Stimulated activated naive CD4-positive, alpha-beta T cell (primary cell): ENCODE results near the gene FMO4.
A peak's percentile ranks its signal among the peaks of the same experiment; 100 is the strongest.
"Not testable (repeated sequence)": the region's sequence is repeated elsewhere in the genome, so short reads cannot be mapped to it uniquely, and the experiment has no call there.

Experiments used
- DNase-seq, 6 experiments: peaks; one replicate each; lab custom pipeline; 2025; lab: John Stamatoyannopoulos, UW

Gene FMO4, protein sequence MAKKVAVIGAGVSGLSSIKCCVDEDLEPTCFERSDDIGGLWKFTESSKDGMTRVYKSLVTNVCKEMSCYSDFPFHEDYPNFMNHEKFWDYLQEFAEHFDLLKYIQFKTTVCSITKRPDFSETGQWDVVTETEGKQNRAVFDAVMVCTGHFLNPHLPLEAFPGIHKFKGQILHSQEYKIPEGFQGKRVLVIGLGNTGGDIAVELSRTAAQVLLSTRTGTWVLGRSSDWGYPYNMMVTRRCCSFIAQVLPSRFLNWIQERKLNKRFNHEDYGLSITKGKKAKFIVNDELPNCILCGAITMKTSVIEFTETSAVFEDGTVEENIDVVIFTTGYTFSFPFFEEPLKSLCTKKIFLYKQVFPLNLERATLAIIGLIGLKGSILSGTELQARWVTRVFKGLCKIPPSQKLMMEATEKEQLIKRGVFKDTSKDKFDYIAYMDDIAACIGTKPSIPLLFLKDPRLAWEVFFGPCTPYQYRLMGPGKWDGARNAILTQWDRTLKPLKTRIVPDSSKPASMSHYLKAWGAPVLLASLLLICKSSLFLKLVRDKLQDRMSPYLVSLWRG

DNA sequence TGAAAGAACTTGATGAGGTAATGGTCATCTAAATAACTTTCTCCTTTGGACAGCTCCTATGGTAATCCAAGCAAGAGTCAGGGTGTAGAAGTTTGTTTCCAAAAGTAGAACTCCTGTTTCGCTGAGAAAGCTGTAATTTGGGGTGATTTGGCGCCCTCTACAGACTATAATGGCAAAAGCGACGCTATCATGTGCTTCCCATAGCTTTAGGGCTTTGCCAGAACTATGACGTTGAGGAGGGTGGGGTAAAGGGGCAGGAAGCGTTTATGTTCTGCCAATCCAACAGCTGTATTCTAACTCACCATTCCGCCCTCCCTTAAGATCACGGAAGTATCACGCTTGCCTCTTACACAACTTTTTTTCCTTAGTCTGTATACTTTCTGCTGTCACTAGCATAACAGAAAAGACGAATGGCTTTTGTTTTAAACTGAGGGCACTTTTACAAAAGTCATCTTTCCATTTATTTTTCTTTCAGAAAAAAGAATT is at the start of gene FMO4:
FMO4 (plus strand) TSS at position 349 of the 486 bp plus-strand sequence. CDS start 5,643 bp downstream, outside the sequence.
- peak; percentile 46 to 92 (median 86) for DNase-seq

DNA sequence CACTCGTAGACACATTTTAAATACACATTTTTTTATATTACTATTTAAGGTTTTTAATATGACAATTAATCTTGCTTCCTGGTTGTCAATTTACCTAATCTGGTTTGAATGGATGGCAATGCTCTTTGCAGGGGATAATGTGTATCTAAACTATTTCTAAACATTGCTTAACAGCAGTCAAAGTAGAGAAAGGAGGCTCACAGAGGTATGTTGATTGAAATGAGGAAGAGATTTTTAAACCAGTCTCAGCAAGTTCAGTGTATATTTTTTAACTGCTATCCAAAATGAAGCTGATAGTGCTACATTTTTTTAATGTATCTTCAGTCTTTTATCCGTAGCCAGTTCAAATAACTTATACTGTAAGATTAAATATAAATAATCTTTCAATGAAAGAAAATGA is 48.3 kb upstream of the FMO4 start:
- no peak for DNase-seq

DNA sequence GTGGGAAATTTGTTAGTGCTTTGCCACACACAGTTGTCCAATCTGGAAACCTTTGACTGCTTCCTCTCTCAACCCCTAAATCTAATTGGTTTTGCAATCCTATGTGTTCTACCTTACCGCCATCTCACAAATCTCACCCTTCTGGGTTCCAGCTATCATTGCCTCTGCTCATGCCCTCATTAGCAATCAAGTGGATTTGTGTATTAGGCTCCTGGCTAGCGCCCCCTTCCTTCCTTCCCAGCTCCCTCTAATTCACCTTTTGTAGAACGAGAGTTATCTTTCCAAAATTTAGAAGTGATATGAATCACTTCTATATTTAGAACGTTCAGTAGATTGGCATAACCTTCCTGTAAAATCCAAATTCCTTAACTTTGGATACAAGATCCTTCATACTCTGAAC is 47.1 kb upstream of the FMO4 start:
- no peak for DNase-seq

DNA sequence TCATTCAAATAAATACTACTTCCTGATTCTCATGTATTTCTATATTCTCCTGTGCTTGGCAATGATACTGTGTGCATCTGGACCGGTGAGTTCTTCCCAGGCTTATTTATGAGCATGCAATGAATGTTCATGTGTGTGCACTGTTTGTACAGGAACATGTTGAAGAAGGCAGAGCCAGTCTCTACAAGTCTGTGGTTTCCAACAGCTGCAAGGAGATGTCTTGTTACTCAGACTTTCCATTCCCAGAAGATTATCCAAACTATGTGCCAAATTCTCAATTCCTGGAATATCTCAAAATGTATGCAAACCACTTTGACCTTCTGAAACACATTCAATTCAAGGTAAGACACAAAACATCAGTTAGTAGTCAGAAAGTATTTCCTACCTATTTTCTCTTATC is 46.6 kb upstream of the FMO4 start:
- DNase-seq = no peak

DNA sequence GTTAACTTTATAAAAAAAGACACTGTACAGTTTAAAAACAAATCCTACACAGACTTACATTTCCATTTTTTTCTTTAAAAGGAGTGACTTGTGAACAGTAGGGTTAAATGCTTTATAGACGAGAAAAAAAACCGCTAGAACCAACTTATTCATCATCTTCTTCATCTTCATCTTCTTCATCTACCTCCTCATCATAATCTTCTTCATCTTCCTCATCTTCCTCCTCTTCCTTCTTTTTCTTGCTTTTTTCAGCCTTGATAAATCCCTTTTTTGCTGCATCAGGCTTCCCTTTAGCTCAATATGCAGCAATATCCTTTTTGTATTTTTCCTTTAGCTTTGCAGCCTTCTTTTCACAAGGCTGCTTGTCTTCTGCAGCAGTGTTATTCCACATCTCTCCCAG is 43.2 kb upstream of the FMO4 start:
- DNase-seq = no peak

DNA sequence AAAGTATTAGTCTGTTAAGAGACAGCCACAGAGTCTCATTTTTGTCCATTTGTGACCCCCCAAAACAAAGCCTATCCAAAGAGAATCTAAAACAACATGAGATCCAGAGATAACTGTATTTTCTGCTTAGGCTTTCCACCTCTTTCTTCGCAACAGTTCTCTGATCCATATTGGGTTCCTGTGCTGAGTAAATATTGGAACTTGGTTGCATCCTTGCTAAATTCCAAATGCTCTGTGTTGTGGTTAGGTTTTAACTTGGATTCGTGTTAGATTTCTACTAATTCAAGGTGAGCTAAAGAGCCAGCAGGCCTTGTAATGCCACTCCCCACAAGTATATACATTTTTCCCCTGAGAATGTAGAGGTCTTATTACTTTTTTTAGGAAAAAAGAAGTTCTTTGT is 36.4 kb upstream of the FMO4 start:
- no peak for DNase-seq

DNA sequence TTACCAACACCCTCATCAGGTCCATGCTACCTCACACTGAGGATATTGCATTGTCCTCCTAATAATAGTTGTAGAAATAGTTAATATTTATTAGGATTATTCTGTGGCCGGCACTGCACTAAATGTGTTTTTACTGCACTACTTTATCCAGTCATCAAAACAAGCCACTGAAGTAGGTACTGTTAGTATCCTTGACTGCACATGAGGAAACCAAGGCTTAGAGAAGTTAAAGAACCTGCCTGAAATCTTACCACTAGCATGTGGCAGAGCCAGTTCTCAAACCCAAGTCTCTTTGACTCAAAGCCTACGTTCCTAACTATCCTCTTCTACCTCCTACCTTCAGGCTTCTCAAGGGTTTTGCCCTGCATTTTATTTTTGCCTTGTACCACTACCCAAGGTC is 34.7 kb upstream of the FMO4 start:
- no peak for DNase-seq

DNA sequence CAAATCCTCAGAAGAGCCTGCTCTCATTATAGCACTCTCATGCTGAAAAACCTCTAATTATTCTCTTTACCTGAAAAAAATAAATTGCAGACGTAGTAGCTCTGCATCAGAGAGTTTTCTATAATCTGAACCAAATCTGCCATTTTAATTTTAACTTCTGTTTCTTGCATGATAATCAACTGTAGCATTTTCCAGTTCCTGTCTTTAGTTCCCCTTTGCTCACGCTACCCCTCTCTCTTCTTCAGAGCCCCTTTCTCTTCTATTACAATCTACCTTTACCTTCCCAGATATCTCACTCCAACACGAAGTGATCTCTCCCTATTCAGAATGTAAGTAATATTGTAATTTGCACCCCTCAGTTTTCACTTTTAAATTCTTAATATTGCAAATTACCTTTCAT is 34.3 kb upstream of the FMO4 start:
- no peak for DNase-seq

DNA sequence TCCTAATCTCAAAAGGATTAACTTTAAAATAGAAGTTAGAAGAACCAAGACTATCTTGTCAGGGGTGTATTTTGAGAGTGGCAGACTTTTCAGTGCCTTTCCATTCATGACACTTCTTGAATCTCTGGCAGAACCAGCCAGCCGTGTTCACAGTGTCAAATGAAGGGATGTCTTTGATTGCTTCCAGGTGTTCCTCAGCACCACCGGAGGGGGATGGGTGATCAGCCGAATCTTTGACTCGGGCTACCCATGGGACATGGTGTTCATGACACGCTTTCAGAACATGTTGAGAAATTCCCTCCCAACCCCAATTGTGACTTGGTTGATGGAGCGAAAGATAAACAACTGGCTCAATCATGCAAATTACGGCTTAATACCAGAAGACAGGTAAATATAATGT is 33.4 kb upstream of the FMO4 start:
- DNase-seq = no peak

DNA sequence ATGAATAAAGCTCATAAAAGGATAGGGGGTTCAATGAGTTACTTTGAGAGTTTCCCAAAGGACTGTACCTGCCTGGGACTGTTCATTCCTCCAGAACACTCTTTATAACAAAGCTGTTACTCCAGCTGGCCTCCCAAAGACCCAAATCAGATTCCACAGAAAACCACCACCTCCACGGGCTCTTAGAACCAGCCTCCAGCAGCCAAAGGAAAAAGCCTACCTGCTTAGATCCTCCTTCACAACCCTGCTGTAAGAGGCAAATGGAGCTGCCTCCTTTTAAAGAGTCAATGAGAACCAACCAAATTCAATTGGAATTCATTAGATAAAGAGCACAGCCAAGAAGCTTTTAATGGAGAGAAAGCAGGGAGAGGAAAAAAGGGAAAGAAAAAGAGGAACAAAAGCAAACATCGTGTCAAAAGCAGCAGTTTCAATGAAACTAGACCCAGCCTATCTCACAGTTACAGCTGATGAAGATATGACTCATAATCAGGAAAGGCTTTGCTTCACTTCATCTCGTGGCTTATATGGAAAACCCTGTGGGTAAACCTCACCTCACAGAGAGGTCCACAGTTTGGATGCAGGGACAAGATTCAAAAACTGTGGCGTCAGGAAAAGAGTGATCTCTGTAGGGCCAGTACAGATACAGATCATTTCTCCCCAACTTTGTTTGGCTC is 27.8 kb upstream of the FMO4 start:
- no peak for DNase-seq

DNA sequence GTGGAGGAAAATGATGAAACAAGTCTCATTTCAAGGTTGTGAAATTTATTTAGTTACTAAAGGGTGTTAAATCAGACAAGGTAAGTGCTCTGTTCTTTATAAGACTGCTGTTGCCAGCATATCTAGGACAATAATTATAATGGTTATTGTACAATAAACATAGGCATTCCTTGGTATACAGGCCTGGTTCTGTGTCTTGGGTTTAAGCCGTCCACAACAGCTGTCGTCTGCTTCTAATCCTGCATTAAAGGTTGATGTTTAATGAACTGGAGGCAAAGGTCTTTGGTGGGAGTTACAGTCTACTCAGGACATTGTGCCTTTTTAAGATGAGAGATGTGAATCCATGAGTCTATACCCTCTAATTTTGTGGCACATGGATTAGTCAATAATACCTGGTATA is 23.4 kb upstream of the FMO4 start:
- DNase-seq = no peak

DNA sequence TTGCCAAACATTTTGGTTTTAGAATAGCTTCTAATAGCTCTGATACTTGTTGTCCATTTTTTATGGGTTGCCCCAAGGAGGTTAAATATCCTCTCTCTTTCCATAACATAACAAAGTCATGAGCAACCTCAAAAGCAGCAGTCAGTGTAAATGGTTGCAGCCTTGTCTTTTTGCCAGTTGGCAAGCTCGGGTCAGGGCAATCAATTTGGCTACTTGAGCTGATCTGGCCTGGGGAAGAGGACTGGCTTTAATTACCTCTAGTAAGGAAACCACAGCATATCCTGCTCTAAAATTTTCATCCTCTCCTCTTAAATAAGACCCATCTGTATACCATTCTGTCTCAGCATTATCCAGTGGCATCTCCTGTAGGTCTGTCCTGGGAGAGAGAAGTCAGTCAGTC is 21.2 kb upstream of the FMO4 start:
- no peak for DNase-seq

DNA sequence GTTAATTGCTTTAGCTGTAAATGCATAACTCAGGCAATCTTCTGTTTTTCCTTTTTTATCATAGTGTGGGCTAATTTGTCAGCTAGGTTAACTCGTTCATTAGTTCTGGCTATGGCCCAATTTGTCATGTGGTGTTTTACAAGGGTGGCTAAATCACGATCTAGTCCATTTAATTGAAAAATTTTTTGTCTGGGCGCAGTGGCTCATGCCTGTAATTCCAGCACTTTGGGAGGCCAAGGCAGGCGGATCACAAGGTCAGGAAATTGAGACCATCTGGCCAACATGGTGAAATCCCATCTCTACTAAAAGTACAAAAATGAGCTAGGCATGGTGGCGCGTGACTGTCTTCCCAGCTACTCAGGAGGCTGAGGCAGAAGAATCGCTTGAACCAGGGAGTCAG is 18.6 kb upstream of the FMO4 start:
- DNase-seq = not testable (repeated sequence)

DNA sequence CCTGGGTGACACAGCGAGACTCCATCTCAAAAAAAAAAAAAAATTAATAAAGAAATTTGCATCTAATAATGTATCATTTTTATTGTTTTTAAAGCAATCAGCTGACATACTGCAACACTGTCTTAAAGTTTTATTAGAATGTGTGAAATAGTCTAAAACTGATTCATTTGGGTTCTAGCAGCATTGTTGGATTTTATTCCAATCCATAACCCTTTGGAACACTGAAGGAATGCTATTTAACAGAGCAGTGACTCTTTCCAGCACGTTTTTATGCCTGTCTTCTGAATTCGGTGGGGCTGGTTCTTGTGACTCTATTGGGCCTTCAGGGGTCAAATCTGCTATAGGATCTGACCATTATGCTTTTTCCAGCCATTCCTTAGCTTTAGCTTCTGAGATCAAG is 18.2 kb upstream of the FMO4 start:
- DNase-seq = no peak

DNA sequence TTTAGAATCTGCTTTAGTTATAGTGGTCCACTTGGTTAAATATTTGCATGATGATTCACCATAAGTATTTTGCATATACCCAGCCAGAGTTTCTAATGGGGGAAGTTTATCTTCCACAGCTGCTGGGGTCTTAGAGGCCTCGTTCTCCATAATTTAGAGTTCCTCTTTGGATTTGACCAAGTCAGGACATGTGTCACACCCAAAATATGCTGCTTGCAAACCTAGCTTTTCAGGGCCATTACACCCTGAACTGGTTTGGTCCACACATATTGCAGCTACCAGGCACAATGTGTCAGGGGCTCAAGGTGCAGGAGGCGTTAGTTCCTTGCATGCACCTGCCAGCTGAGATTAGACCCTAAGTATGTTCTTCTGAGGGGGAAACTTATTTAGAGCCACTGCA is 17.1 kb upstream of the FMO4 start:
- DNase-seq = no peak

DNA sequence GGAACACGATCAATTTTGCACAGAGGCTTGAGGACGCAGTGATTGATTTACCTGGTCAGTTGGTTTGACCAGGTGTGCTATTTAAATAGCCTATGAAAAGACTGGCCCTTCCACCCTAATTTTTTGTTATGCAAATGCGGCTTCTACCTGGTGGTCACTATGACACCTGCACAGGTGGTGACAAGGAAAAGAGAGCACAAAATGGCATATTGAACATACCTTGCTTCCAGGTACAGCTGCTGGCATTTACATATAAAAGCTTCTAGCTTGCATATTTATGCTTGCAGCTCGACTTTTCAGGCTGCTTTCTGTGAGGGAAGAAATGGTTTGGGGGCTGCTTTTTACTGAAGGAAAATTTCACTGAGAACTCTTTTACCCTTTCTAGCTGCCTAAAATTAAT is 15.3 kb upstream of the FMO4 start:
- DNase-seq = no peak

DNA sequence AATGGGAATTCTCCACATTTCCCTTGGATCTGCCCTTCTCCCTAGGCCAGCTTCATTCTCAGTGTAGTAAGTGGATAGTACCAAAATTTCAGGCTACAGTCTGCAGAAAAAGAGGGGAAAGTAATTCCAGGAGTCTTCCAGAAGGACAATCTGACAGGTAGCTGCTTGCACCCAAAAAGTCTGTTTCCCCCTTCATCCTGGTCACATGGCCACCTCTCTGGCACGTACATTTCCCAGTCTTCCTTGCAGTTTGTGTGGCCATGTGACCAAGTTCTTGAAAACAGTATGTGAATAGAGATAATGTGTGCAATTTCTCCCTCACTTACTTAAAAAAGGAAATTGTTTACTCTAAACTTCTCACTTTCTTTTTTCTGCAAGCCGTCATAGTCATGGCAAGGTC is 14.6 kb upstream of the FMO4 start:
- no peak for DNase-seq

DNA sequence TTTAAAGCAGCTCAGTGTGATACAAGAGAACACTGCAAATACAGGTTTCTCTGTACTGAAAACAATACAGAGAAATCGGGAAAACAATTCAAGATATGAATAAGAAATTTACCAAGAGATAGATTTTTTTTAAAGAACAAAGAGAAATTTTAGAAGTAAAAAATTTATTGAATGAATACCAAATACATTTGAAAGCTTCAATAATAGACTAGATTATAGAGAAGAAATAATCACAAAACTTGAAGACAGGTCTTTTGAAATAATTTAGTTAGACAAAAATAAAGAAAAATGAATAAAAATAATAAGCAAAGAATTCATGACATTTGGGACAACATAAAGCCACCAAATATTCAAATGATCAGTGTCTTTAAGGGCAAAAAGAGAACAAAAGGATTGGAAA is 13.6 kb upstream of the FMO4 start:
- no peak for DNase-seq

DNA sequence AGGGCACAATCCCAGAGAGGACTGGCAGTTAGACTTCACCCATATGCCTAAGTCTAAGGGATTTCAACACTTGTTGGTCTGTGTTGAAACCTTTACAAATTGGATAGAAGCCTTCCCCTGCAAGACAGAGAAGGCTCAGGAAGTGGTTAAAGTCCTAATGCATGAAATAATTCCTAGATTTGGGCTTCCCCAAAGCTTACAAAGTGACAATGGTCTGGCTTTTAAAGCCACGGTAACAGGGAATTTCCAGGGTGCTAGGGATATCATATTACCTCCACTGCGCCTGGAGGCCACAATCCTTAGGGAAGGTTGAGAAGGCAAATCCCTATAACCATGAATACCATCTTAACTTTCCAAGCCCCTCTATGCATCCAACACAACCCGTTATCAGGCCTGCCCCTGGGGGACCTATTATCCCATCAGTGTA is 3.3 kb upstream of the FMO4 start:
- DNase-seq = no peak

DNA sequence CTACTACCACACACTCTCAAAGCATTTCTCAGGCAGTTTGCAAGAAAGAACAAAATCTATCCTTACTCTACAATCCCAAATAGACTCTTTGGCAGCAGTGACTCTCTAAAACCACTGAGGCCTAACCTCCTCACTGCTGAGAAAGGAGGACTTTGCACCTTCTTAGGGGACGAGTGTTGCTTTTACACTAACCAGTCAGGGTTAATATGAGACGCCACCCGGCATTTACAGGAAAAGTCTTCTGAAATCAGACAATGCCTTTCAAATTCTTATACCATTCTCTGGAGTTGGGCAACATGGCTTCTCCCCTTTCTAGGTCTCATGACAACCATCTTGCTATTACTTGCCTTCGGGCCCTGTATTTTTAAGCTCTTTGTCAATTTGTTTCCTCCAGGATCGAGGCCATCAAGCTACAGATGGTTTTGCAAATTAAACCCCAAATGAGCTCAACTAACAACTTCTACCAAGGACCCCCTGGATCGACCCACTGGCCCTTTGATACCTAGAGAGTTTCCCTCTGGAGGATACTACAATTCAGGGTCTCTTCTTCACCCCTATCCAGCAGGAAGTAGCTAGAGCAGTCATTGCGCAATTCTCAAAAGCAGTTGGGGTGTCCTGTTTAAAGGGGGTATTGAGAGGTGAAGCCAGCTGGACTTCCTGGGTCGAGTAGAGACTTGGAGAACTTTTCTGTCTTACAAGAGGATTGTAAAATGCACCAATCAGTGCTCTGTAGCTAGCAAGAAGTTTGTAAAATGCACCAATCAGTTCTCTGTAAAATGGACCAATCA is 2.0 kb upstream of the FMO4 start:
- DNase-seq = no peak

DNA sequence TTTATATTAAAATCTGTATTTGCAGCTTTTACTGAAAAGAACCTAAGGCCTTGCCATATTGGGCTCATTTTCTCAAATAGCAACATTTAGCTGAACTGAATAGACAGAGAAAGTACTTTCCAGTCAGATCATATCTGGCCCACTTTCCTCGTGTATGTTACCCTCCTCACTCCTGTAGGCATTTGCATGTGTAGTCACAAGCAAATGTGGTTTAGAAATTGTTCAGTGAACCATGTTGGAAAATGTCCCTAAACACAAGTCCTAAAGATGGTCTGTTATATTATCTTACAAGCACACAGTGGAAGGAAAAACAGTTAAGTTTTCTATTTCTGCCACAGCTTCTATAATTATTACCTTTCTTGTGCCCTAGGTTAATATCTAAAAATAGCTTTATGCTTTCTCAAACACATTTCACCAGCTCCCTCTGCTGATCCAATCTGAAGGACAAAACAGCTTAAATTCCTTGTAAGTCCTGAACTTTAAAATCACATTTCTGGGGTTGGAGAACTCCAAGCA is 606 bp upstream of the FMO4 start:
- no peak for DNase-seq

DNA sequence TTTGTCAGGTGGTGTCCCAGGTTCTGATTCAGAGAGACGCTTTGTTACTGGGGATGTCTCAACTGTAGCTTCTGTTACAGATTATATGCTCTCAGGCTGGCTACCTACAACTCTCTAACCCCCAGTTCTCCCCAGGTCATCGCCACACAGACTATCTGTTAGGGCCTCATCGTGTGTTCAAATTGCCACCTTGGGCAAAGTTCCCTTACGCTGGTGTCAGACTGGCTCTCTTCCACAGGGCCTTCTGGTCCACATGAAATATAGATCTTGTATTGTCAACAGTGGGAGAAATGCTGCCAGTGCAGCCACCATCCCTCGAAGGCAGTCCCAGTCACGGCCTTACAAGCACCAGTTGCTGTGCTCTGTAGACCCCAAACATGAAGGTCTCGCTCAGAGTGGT is 15.3 kb downstream of the FMO4 start:
- no peak for DNase-seq
